ENCODE results near the gene KCTD2. TPM values are rescaled to one million over a fixed set of nuclear protein-coding genes. Genes with fewer than 3 reads are reported as not detected.

Gene KCTD2
- total and polyA plus RNA-seq, 2 of the 13 experiments (the other 11 are each of a cell fraction or from before 2014, with no cell fraction given), result 28.3 to 32.6 TPM

DNA sequence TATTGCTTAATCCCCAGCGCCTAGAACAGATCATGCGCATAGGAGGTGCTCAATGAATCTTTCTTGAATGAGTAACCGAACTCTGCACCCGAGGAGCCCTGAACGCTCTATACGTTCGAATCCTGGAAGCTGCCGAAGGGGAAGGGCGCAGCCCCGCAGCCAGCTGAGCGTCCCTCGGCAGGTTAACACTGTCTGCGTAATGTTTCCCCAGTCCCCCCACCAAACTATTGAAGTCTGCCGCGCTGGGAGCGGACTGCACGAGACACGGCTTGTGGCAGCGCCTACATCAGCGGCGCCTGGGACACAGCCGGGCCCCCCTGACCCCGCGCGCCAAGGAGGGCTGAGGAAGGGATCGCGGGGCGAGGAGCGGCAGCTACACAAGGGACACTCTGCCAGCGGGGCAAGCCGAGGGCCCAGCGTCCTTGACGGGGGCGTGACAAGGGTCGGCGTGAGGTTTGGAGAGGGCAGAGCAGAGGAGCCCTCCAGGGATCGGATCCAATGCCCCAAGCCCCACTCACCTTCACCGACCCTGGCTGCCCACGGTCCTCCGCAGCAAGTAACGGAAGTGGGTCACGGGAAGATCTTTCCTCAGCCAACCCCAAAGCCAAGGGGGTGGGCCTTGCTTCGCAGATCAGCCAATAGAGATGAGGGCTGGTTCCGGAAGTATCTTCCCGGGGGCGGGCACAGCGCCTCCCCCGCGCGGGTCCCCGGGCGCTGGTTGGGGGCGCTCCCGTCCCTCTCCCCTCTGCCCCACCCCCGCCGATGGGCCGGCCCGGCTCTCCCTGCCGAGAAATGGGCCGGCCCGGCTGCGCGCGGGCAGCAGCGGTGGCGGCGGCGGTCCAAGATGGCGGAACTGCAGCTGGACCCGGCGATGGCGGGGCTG, at the start of gene KCTD2, which contains the start of gene ATP5PD (continued):
- TF ChIP-seq, protein P1, sequence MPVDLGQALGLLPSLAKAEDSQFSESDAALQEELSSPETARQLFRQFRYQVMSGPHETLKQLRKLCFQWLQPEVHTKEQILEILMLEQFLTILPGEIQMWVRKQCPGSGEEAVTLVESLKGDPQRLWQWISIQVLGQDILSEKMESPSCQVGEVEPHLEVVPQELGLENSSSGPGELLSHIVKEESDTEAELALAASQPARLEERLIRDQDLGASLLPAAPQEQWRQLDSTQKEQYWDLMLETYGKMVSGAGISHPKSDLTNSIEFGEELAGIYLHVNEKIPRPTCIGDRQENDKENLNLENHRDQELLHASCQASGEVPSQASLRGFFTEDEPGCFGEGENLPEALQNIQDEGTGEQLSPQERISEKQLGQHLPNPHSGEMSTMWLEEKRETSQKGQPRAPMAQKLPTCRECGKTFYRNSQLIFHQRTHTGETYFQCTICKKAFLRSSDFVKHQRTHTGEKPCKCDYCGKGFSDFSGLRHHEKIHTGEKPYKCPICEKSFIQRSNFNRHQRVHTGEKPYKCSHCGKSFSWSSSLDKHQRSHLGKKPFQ (CRISPR knock-in tag; IDR thresholded peaks at IDR 0.05; ENCODE audit: insufficient replicate concordance), result peak; percentile 89
- TF ChIP-seq ZNF766 (CRISPR knock-in tag; IDR thresholded peaks at IDR 0.05; ENCODE audit: borderline replicate concordance) (peak; percentile 14; the same call in 1 of the 2 replicates), ZNF543 (CRISPR knock-in tag; IDR thresholded peaks at IDR 0.05) (peak; percentile 91; the same call in 1 of the 2 replicates), IKZF4 (CRISPR knock-in tag; IDR thresholded peaks at IDR 0.05; ENCODE audit: borderline replicate concordance, low read depth, not compliant biosample characterization) (peak; percentile 90), RNF2 (conservative IDR thresholded peaks at IDR 0.05; ENCODE audit: low read depth) (peak; percentile 67; the same call in 1 of the 2 replicates), HOXA7 (CRISPR knock-in tag; IDR thresholded peaks at IDR 0.05) (no peak), ZNF382 (CRISPR knock-in tag; IDR thresholded peaks at IDR 0.05; ENCODE audit: borderline replicate concordance) (no peak), MTA1 (CRISPR knock-in tag; IDR thresholded peaks at IDR 0.05; ENCODE audit: borderline replicate concordance) (no peak; the same call in 1 of the 2 replicates), RBAK (CRISPR knock-in tag; IDR thresholded peaks at IDR 0.05) (no peak), ETV6 (CRISPR knock-in tag; conservative IDR thresholded peaks at IDR 0.05) (no peak; the same call in 1 of the 2 replicates), ZNF282 (IDR thresholded peaks at IDR 0.05; ENCODE audit: partially characterized antibody) (no peak), ZMYM4 (CRISPR knock-in tag; IDR thresholded peaks at IDR 0.05) (peak; percentile 73), POLR2A (IDR thresholded peaks at IDR 0.05; ENCODE audit: insufficient read depth in 1 of 2, low read depth in 2 of 2, low read length in 2 of 2) (peak; percentile 98 to 99)
- TF ChIP-seq, protein P2, sequence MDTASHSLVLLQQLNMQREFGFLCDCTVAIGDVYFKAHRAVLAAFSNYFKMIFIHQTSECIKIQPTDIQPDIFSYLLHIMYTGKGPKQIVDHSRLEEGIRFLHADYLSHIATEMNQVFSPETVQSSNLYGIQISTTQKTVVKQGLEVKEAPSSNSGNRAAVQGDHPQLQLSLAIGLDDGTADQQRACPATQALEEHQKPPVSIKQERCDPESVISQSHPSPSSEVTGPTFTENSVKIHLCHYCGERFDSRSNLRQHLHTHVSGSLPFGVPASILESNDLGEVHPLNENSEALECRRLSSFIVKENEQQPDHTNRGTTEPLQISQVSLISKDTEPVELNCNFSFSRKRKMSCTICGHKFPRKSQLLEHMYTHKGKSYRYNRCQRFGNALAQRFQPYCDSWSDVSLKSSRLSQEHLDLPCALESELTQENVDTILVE (CRISPR knock-in tag; IDR thresholded peaks at IDR 0.05), result peak; percentile 66; the same call in 1 of the 2 replicates
- TF ChIP-seq, protein P3, sequence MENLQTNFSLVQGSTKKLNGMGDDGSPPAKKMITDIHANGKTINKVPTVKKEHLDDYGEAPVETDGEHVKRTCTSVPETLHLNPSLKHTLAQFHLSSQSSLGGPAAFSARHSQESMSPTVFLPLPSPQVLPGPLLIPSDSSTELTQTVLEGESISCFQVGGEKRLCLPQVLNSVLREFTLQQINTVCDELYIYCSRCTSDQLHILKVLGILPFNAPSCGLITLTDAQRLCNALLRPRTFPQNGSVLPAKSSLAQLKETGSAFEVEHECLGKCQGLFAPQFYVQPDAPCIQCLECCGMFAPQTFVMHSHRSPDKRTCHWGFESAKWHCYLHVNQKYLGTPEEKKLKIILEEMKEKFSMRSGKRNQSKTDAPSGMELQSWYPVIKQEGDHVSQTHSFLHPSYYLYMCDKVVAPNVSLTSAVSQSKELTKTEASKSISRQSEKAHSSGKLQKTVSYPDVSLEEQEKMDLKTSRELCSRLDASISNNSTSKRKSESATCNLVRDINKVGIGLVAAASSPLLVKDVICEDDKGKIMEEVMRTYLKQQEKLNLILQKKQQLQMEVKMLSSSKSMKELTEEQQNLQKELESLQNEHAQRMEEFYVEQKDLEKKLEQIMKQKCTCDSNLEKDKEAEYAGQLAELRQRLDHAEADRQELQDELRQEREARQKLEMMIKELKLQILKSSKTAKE (CRISPR knock-in tag; IDR thresholded peaks at IDR 0.05; ENCODE audit: borderline replicate concordance), result no peak; the same call in 1 of the 2 replicates

Measured in HepG2 (cell line).